ENCODE results near the gene CENPM. TPM values are rescaled to one million over a fixed set of nuclear protein-coding genes. Genes with fewer than 3 reads are reported as not detected.

The CENPM gene
- total RNA-seq, 1 donor from 2014 or later, result 2.0 TPM

- Histone ChIP-seq H2AFZ (ENCODE audit: low read depth, low read length) (no peak overlapping the region), H3K4me1 (ENCODE audit: insufficient read depth, low read length) (peaks cover 6% of the 10 kb centered on the region), H4K20me1 (ENCODE audit: insufficient read depth, low read length) (peaks cover 3% of the 10 kb centered on the region), H3K4me2 (ENCODE audit: low read length) (no peak overlapping the region), H3K9ac (ENCODE audit: low read length) (no peak overlapping the region), H3K27me3 (ENCODE audit: insufficient read depth, low read length) (no peaks in the 10 kb centered on the region), H3K27ac (ENCODE audit: low read depth, low read length) (no peak overlapping the region), H3K9me3 (ENCODE audit: insufficient read depth, low read depth, low read length) (no peaks in the 10 kb centered on the region), H3K4me3 (ENCODE audit: insufficient read depth, low read depth, low read length) (no peak overlapping the region), H3K36me3 (ENCODE audit: insufficient read depth, low read length) (no peaks in the 10 kb centered on the region), H3K79me2 (ENCODE audit: insufficient read depth, low read length) (no peaks in the 10 kb centered on the region)
- peaks cover 2% of the 10 kb centered on the region for H3K27me3 Mint-ChIP-seq (ENCODE audit: low read depth, unreplicated experiment)
- no peak overlapping the region for H3K27ac Mint-ChIP-seq (ENCODE audit: unreplicated experiment)
- TF ChIP-seq CTCF (IDR thresholded peaks at IDR 0.05; ENCODE audit: insufficient read depth, low read depth, low read length) (no peak), EZH2 (IDR thresholded peaks at IDR 0.05; ENCODE audit: insufficient read depth, low read length) (no peak)
- no peak for FAIRE-seq
- no peak overlapping the region for H3K4me3 Mint-ChIP-seq (ENCODE audit: unreplicated experiment)
- peaks cover 4% of the 10 kb centered on the region for H3K4me1 Mint-ChIP-seq (ENCODE audit: low read depth, unreplicated experiment)
- no peaks in the 10 kb centered on the region for H3K36me3 Mint-ChIP-seq (ENCODE audit: low read depth, unreplicated experiment)
- no peaks in the 10 kb centered on the region for H3K9me3 Mint-ChIP-seq (ENCODE audit: unreplicated experiment)
- DNase-seq (ENCODE audit: low read depth), result no peak
These were observed 10.1 kb downstream of the CENPM start for GRCh38 chr22:41936894-41937169.

GRCh38 chr22:41935509-41935908, 11.4 kb downstream of the CENPM start:
- H3K4me3 Mint-ChIP-seq (ENCODE audit: unreplicated experiment), result no peak overlapping the region
- Histone ChIP-seq H3K4me3 (ENCODE audit: insufficient read depth, low read depth, low read length) (no peak overlapping the region), H2AFZ (ENCODE audit: low read depth, low read length) (no peak overlapping the region), H3K36me3 (ENCODE audit: insufficient read depth, low read length) (no peaks in the 10 kb centered on the region), H3K9me3 (ENCODE audit: insufficient read depth, low read depth, low read length) (no peaks in the 10 kb centered on the region), H3K4me1 (ENCODE audit: insufficient read depth, low read length) (peaks cover under 1% of the 10 kb centered on the region), H3K27ac (ENCODE audit: low read depth, low read length) (no peak overlapping the region), H3K9ac (ENCODE audit: low read length) (no peak overlapping the region), H4K20me1 (ENCODE audit: insufficient read depth, low read length) (no peaks in the 10 kb centered on the region), H3K79me2 (ENCODE audit: insufficient read depth, low read length) (no peaks in the 10 kb centered on the region), H3K27me3 (ENCODE audit: insufficient read depth, low read length) (no peaks in the 10 kb centered on the region), H3K4me2 (ENCODE audit: low read length) (no peak overlapping the region)
- TF ChIP-seq EZH2 (IDR thresholded peaks at IDR 0.05; ENCODE audit: insufficient read depth, low read length) (no peak), CTCF (IDR thresholded peaks at IDR 0.05; ENCODE audit: insufficient read depth, low read depth, low read length) (no peak)
- no peaks in the 10 kb centered on the region for H3K9me3 Mint-ChIP-seq (ENCODE audit: unreplicated experiment)
- FAIRE-seq, result no peak
- no peak overlapping the region for H3K27ac Mint-ChIP-seq (ENCODE audit: unreplicated experiment)
- no peaks in the 10 kb centered on the region for H3K36me3 Mint-ChIP-seq (ENCODE audit: low read depth, unreplicated experiment)
- H3K27me3 Mint-ChIP-seq (ENCODE audit: low read depth, unreplicated experiment), result peaks cover 2% of the 10 kb centered on the region
- no peaks in the 10 kb centered on the region for H3K4me1 Mint-ChIP-seq (ENCODE audit: low read depth, unreplicated experiment)
- DNase-seq (ENCODE audit: low read depth), result no peak

- Mint-ChIP-seq H3K4me1 (ENCODE audit: low read depth, unreplicated experiment) (no peaks in the 10 kb centered on the region), H3K36me3 (ENCODE audit: low read depth, unreplicated experiment) (no peaks in the 10 kb centered on the region), H3K4me3 (ENCODE audit: unreplicated experiment) (no peak overlapping the region), H3K27me3 (ENCODE audit: low read depth, unreplicated experiment) (peaks cover 2% of the 10 kb centered on the region), H3K9me3 (ENCODE audit: unreplicated experiment) (no peaks in the 10 kb centered on the region), H3K27ac (ENCODE audit: unreplicated experiment) (no peak overlapping the region)
- Histone ChIP-seq H3K9me3 (ENCODE audit: insufficient read depth, low read depth, low read length) (no peaks in the 10 kb centered on the region), H3K27me3 (ENCODE audit: insufficient read depth, low read length) (no peaks in the 10 kb centered on the region), H2AFZ (ENCODE audit: low read depth, low read length) (no peak overlapping the region), H3K27ac (ENCODE audit: low read depth, low read length) (no peak overlapping the region), H4K20me1 (ENCODE audit: insufficient read depth, low read length) (no peaks in the 10 kb centered on the region), H3K4me3 (ENCODE audit: insufficient read depth, low read depth, low read length) (no peak overlapping the region), H3K36me3 (ENCODE audit: insufficient read depth, low read length) (no peaks in the 10 kb centered on the region), H3K9ac (ENCODE audit: low read length) (no peak overlapping the region), H3K4me1 (ENCODE audit: insufficient read depth, low read length) (no peaks in the 10 kb centered on the region), H3K79me2 (ENCODE audit: insufficient read depth, low read length) (no peaks in the 10 kb centered on the region), H3K4me2 (ENCODE audit: low read length) (no peak overlapping the region)
- no peak for FAIRE-seq
- DNase-seq (ENCODE audit: low read depth), result no peak
- no peak for TF ChIP-seq EZH2 (IDR thresholded peaks at IDR 0.05; ENCODE audit: insufficient read depth, low read length)
- no peak for TF ChIP-seq CTCF (IDR thresholded peaks at IDR 0.05; ENCODE audit: insufficient read depth, low read depth, low read length)
These were observed 12.0 kb downstream of the CENPM start for GRCh38 chr22:41935015-41935351.

Measured in astrocyte (in vitro differentiated cells and primary cell).